Hepatocyte (in vitro differentiated cells): Measurements from ENCODE around the gene SMARCA2. TPM values are rescaled to one million over a fixed set of nuclear protein-coding genes. Genes with fewer than 3 reads are reported as not detected.

Experiments
- DNase-seq: peaks from one replicate; pipeline ENCODE4 v3.0.0-alpha.2; 2016; ENCODE audit warnings: low spot score
- H2AFZ ChIP-seq: fragments of 200-600 bp; sonication (generic); 2 replicates; pipeline ENCODE4 v1.6.0; 2016; ENCODE audit warnings: antibody characterized with exemption, mild to moderate bottlenecking
- H3K27ac ChIP-seq: fragments of 200-600 bp; sonication (generic); 2 replicates; pipeline ENCODE4 v1.5.1; 2016; ENCODE audit warnings: mild to moderate bottlenecking
- H3K27me3 ChIP-seq: fragments of 200-600 bp; sonication (generic); 2 replicates; pipeline ENCODE4 v1.6.1; 2016
- H3K36me3 ChIP-seq: fragments of 200-600 bp; sonication (generic); replicated peaks from 2 replicates; pipeline ENCODE4 v1.5.1; 2016; ENCODE audit warnings: low read depth; ENCODE audit not compliant: insufficient read depth
- H3K4me1 ChIP-seq: fragments of 200-600 bp; sonication (generic); 2 replicates; pipeline ENCODE4 v1.5.1; 2016; ENCODE audit warnings: mild to moderate bottlenecking, moderate library complexity; ENCODE audit not compliant: insufficient read depth
- H3K4me2 ChIP-seq: fragments of 200-600 bp; sonication (generic); 2 replicates; pipeline ENCODE4 v1.6.0; 2016
- H3K4me3 ChIP-seq: fragments of 200-600 bp; sonication (generic); 2 replicates; pipeline ENCODE4 v1.5.1; 2016; ENCODE audit warnings: mild to moderate bottlenecking
- H3K79me2 ChIP-seq: fragments of 200-600 bp; sonication (generic); 2 replicates; pipeline ENCODE4 v1.6.0; 2017; ENCODE audit warnings: mild to moderate bottlenecking
- H3K9me2 ChIP-seq: fragments of 200-600 bp; sonication (generic); replicated peaks from 2 replicates; pipeline ENCODE4 v1.6.0; 2017; ENCODE audit warnings: mild to moderate bottlenecking; ENCODE audit not compliant: insufficient read depth
- H3K9me3 ChIP-seq: fragments of 200-600 bp; sonication (generic); 2 replicates; pipeline ENCODE4 v1.5.1; 2016; ENCODE audit warnings: low read depth, mild to moderate bottlenecking
- H4K20me1 ChIP-seq: fragments of 200-600 bp; sonication (generic); 2 replicates; pipeline ENCODE4 v1.6.0; 2016; ENCODE audit warnings: mild to moderate bottlenecking; ENCODE audit not compliant: insufficient read depth, poor library complexity, severe bottlenecking
- CTCF ChIP-seq: fragments of 200-600 bp; sonication (generic); IDR thresholded peaks from 2 replicates; pipeline ENCODE4 v1.5.1; 2016; ENCODE audit warnings: antibody characterized with exemption, mild to moderate bottlenecking; ENCODE audit not compliant: poor library complexity
- EZH2 ChIP-seq: fragments of 200-600 bp; sonication (generic); IDR thresholded peaks from 2 replicates; pipeline ENCODE4 v1.6.1; 2016; ENCODE audit warnings: antibody characterized with exemption, mild to moderate bottlenecking, borderline replicate concordance
- EZH2phosphoT487 ChIP-seq: fragments of 200-600 bp; sonication (generic); IDR thresholded peaks from one replicate; pipeline ENCODE4 v1.6.1; 2018; ENCODE audit warnings: antibody characterized with exemption, mild to moderate bottlenecking, low read depth, moderate library complexity; ENCODE audit not compliant: unreplicated experiment, severe bottlenecking
- WGBS: methylation state at CpG from one replicate; pipeline ENCODE4 v1.1.6; 2016; ENCODE audit warnings: low lambda C conversion rate; ENCODE audit errors: missing lambda C conversion rate; 5-methylcytosine and 5-hydroxymethylcytosine counted together
- polyA plus RNA-seq: library from polyadenylated mRNA; unstranded; fragments of >200 nt; fragmentation: Nextera tagmentation; extraction: Ambion mirVana; gene quantifications from 2 replicates; pipeline ENCODE4 v1.2.1, GENCODE V29; 2016
- total RNA-seq: library from RNA; depleted of rRNA; stranded (reverse); fragments of >200 nt; gene quantifications from 2 replicates; pipeline ENCODE4 v1.2.3, GENCODE V29; 2014

SMARCA2 gene
- total and polyA plus RNA-seq, 2 experiments from 2014 or later, result 39.9 to 65.3 TPM

GRCh38 chr9:2196757-2197156, 181.6 kb downstream of the SMARCA2 start:
- no peaks in the 10 kb centered on the region for H3K9me2 ChIP-seq
- no peak overlapping the region for H3K27ac ChIP-seq
- no peaks in the 10 kb centered on the region for H3K36me3 ChIP-seq
- no peak for DNase-seq
- 97% methylated on average over 2 of the region's 2 CpGs for WGBS
- no peaks in the 10 kb centered on the region for H4K20me1 ChIP-seq
- H3K4me3 ChIP-seq, result no peak overlapping the region
- no peaks in the 10 kb centered on the region for H3K4me1 ChIP-seq
- no peak overlapping the region for H2AFZ ChIP-seq
- TF ChIP-seq EZH2phosphoT487 (no peak), EZH2 (no peak), CTCF (no peak)
- no peaks in the 10 kb centered on the region for H3K79me2 ChIP-seq
- H3K9me3 ChIP-seq, result no peaks in the 10 kb centered on the region
- no peaks in the 10 kb centered on the region for H3K27me3 ChIP-seq
- no peak overlapping the region for H3K4me2 ChIP-seq

- H2AFZ ChIP-seq, result no peak overlapping the region
- no peak overlapping the region for H3K27ac ChIP-seq
- 97% methylated on average over 4 of the region's 4 CpGs for WGBS
- H3K9me2 ChIP-seq, result no peaks in the 10 kb centered on the region
- no peaks in the 10 kb centered on the region for H3K36me3 ChIP-seq
- no peak for DNase-seq
- H3K79me2 ChIP-seq, result no peaks in the 10 kb centered on the region
- no peaks in the 10 kb centered on the region for H3K9me3 ChIP-seq
- H4K20me1 ChIP-seq, result no peaks in the 10 kb centered on the region
- no peaks in the 10 kb centered on the region for H3K27me3 ChIP-seq
- H3K4me3 ChIP-seq, result no peak overlapping the region
- no peaks in the 10 kb centered on the region for H3K4me1 ChIP-seq
- no peak for TF ChIP-seq EZH2phosphoT487
- TF ChIP-seq EZH2, result no peak
- no peak for TF ChIP-seq CTCF
- H3K4me2 ChIP-seq, result no peak overlapping the region
These were observed 183.9 kb downstream of the SMARCA2 start for GRCh38 chr9:2198956-2199635.

GRCh38 chr9:2199999-2200796, 185.1 kb downstream of the SMARCA2 start:
- Histone ChIP-seq H4K20me1 (no peaks in the 10 kb centered on the region), H2AFZ (no peak overlapping the region), H3K4me3 (no peak overlapping the region), H3K9me2 (no peaks in the 10 kb centered on the region), H3K4me1 (no peaks in the 10 kb centered on the region), H3K9me3 (no peaks in the 10 kb centered on the region), H3K79me2 (no peaks in the 10 kb centered on the region), H3K27ac (no peak overlapping the region), H3K36me3 (no peaks in the 10 kb centered on the region), H3K4me2 (no peak overlapping the region), H3K27me3 (no peaks in the 10 kb centered on the region)
- TF ChIP-seq CTCF, result no peak
- WGBS, result 91% methylated on average over 7 of the region's 7 CpGs
- no peak for DNase-seq
